Inferior parietal cortex (tissue), 1 donor: ENCODE results near the gene TRAK2.

Experiments
- DNase-seq: peaks from one replicate; pipeline ENCODE4 v3.0.0-alpha.2; 2016; ENCODE audit errors: extremely low spot score

The TRAK2 gene

DNA sequence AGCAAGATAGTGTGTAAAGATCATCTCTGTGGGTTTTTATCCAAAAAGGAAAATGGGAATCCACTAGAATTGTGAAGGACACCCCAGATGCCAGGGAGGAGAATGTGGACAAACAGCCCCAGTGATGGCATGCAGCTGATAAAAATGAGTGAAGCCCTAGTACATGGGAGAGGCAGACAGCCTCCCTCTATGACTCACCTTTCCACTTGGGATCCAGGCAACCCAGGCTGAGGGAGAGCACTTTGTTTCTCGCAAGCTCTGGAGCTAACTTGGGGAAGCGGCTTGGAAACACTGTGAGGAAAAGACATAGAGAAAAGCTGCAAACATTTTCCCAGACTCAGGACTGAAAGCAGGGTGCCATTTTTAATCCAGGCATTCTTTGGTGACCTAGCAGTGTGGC, 88.9 kb downstream of the TRAK2 start:
- DNase-seq, result no peak

DNA sequence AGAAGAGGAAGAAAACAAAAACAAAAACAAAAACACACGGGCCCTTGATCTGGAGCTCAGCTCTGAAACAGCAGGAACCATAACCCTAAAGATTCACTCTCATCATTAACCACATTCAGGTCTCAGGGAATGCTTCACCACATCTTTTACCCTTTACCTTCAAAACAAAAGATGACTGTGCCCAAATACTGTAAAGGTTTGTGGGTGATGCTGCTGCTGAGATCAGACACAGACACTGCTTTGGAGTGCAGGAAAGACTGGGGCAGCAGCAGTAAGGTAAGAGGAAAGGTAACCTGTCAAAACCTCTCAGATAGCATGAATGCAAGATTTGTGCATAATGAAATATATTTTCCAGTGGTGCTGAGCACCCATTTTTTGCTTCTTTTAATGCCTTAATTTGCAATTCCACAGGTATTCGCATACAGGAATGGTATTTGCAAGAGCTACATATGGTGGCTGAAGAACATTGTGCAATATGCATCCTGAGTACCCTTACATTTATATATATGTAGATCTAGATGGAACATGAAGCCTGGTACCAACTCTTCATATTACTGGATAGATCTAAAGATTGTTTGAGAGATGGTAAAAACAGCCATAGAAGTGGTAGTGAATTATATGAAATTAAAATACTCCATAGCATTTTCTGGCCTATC, 90.1 kb downstream of the TRAK2 start:
- no peak for DNase-seq

GRCh38 chr2:201360256-201360655, 91.0 kb downstream of the TRAK2 start:
- peak; percentile 4 for DNase-seq

GRCh38 chr2:201358684-201359083, 92.6 kb downstream of the TRAK2 start:
- DNase-seq, result no peak

DNA sequence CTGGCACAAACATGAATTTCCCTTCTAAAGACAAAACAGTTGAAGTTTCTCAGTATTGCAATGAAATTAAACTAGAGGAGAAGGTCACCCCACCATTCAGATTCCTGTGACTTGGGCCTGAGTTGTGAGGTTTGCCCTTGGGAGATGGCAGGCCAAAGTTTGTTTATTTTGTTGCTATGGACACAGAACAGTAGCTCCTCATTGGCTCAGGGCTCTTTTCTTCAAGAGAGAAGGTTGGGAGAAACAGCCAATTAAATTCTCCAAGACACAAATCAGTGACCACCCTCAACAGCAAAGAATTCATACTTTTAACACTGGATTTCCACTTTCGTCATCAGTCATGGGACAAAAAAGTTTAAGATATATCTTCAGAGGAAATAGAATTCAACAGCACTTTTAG, 94.0 kb downstream of the TRAK2 start, which contains the start of gene FLACC1:
FLACC1 (minus strand) TSS at position 125 of the 400 bp plus-strand sequence. CDS start 5,941 bp downstream, outside the sequence.
- DNase-seq, result peak; percentile 6

- no peak for DNase-seq
These were observed 98.1 kb downstream of the TRAK2 start for GRCh38 chr2:201353116-201353515.

- no peak for DNase-seq
These were observed 100.4 kb downstream of the TRAK2 start for GRCh38 chr2:201350879-201351278.

GRCh38 chr2:201349601-201350000, 101.7 kb downstream of the TRAK2 start:
- no peak for DNase-seq

DNA sequence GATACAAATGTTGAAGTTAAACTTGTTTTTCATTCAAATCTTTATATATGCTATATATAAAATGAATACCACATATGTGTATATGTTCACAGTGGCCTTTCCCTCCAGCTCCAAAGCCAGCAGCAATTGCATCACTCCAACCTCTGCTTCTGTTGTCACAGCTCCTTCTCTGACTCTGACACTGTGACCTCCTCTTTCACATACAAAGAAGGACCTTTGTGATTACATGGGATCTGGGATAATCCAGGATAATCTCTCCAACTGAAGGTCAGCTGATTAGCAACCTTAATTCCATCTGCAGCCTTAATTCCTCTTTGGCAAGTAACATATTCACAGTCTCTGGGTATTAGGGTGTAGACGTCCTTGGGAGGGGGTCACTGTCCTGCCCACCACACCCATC, 102.5 kb downstream of the TRAK2 start:
- no peak for DNase-seq

DNA sequence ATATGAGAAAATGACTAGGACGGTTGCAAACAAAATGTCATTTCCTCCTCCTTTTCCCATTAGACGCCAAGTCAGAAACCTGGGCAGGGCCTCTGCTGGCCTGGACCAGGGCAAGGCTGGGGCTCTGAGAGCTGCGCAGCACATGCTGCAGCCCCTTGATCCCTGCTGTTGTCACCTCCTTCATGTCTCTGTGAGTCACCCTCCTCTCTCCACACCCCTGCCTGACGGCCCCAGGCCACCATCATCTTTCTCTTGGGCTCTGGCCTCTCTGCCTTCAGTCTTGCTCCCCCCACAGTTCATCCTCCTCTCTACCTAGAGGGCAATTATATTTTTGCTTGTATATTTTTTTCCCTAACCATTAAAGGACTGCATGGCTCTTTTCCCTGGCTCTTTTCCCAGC, 104.1 kb downstream of the TRAK2 start:
- no peak for DNase-seq

DNA sequence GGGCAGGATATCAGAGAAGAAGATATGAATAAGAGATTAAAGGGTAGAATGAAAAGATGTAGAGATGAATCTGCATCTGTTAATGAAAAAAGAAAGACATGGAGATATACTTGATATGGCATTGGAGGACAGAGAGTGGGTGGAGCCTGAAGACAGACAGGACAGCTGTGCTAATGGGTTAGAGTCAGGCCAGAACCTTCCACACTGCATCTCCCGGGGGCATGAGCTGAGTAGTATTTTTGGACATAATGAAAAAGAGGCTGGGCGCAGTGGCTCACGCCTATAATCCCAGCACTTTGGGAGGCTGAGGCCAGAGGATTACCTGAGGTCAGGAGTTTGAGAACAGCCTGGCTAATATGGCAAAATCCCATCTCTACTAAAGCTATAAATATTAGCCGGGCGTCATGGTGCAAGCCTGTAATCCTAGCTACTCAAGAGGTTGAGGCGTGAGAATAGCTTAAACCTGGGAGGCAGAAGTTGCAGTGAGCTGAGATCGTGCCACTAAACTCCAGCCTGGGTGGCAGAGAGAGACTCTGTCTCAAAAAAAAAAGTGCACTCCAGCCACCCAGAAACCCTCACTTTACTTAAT, 105.5 kb downstream of the TRAK2 start:
- DNase-seq, result no peak

- DNase-seq, result no peak
These were observed 106.4 kb downstream of the TRAK2 start for GRCh38 chr2:201344663-201345366.

DNA sequence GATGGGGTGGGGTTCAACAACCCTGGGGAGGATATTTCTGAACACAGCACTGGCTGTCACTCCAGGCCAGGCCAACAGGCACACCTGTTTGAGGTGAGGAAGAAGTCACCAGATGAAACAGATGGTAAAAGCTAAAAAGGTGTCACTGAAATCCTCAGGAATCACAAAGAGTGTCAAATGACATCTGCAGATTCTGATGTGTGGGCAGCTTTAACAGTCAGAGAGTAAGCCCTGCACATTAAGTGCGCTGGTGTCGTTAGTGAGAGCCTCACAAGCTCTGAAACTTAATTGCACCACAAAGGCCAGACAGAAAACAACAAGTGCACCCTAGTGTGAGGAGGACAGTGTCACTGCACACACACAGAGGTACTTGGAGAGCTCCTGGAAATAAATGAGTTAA, 107.7 kb downstream of the TRAK2 start:
- no peak for DNase-seq

- no peak for DNase-seq
These were observed 108.3 kb downstream of the TRAK2 start for GRCh38 chr2:201342923-201343322.

DNA sequence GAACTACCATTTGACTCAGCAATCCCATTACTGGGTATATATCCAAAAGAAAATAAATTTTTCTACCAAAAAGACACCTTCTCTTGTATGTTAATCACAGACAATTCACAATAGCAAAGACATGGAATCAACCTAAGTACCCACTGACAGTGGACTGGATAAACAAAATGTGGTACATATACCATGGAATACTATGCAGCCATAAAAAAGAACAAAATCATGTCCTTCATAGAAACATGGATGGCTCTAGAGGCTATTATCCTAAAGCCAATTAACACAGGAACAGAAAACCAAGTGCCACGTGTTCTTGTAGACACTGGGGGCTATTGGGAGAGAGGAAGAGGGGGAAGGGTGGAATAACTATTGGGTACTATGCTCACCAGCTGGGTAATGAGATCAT, 121.8 kb downstream of the TRAK2 start:
- no peak for DNase-seq

GRCh38 chr2:201327678-201328077, 123.6 kb downstream of the TRAK2 start:
- no peak for DNase-seq
